BLaER1 (cell line): Measurements from ENCODE around the gene RPL11.
"Not testable (repeated sequence)": the region's sequence is repeated elsewhere in the genome, so short reads cannot be mapped to it uniquely, and the experiment has no call there.

Source experiments
- H3K27ac ChIP-seq: shearing (Covaris generic); formaldehyde crosslinking; 2 replicates; pipeline ENCODE4 v1.8.1; 2022
- H3K27me3 ChIP-seq: shearing (Covaris generic); formaldehyde crosslinking; 2 replicates; pipeline ENCODE4 v1.8.1; 2022
- H3K36me3 ChIP-seq: shearing (Covaris generic); formaldehyde crosslinking; 2 replicates; pipeline ENCODE4 v1.8.1; 2022
- H3K4me1 ChIP-seq: shearing (Covaris generic); formaldehyde crosslinking; 2 replicates; pipeline ENCODE4 v1.8.1; 2022
- H3K4me2 ChIP-seq: shearing (Covaris generic); formaldehyde crosslinking; 2 replicates; pipeline ENCODE4 v1.8.1; 2022
- H3K4me3 ChIP-seq: shearing (Covaris generic); formaldehyde crosslinking; 2 replicates; pipeline ENCODE4 v1.8.1; 2022
- H3K9ac ChIP-seq: shearing (Covaris generic); formaldehyde crosslinking; 2 replicates; pipeline ENCODE4 v1.8.1; 2022
- H3K9me3 ChIP-seq: shearing (Covaris generic); formaldehyde crosslinking; 2 replicates; pipeline ENCODE4 v1.8.1; 2022
- H4K20me1 ChIP-seq: shearing (Covaris generic); formaldehyde crosslinking; 2 replicates; pipeline ENCODE4 v1.8.1; 2022
- Cebpa-rat ChIP-seq: shearing (Covaris generic); IDR thresholded peaks from 2 replicates; pipeline ENCODE4 v1.8.1; 2022

Gene RPL11

GRCh38 chr1:23722652-23723051, 31.0 kb downstream of the RPL11 start:
- peaks cover 15% of the 10 kb centered on the region for H3K36me3 ChIP-seq
- peaks cover 25% of the 10 kb centered on the region for H3K4me1 ChIP-seq
- peaks cover 64% of the 10 kb centered on the region for H4K20me1 ChIP-seq
- H3K9ac ChIP-seq = no peak overlapping the region
- H3K27ac ChIP-seq = no peak overlapping the region
- H3K27me3 ChIP-seq = no peaks in the 10 kb centered on the region
- H3K4me2 ChIP-seq = peak overlapping the region; percentile 34; the same call in 1 of the 2 replicates
- H3K9me3 ChIP-seq = no peaks in the 10 kb centered on the region
- H3K4me3 ChIP-seq = no peak overlapping the region
- TF ChIP-seq Cebpa-rat = no peak

GRCh38 chr1:23726686-23727085, 35.1 kb downstream of the RPL11 start:
- Histone ChIP-seq H3K4me1 (peaks cover 48% of the 10 kb centered on the region), H3K9ac (no peak overlapping the region), H3K4me2 (no peak overlapping the region), H3K4me3 (no peak overlapping the region), H3K36me3 (no peaks in the 10 kb centered on the region), H3K9me3 (no peaks in the 10 kb centered on the region), H4K20me1 (peaks cover 60% of the 10 kb centered on the region), H3K27me3 (no peaks in the 10 kb centered on the region), H3K27ac (no peak overlapping the region)
- no peak for TF ChIP-seq Cebpa-rat

- Histone ChIP-seq H3K9ac (no peak overlapping the region), H3K9me3 (no peaks in the 10 kb centered on the region), H4K20me1 (peaks cover 53% of the 10 kb centered on the region), H3K4me3 (no peak overlapping the region), H3K4me2 (peak overlapping the region; percentile 60), H3K36me3 (no peaks in the 10 kb centered on the region), H3K27ac (no peak overlapping the region), H3K27me3 (no peaks in the 10 kb centered on the region), H3K4me1 (peaks cover 43% of the 10 kb centered on the region)
- no peak for TF ChIP-seq Cebpa-rat
Observed at GRCh38 chr1:23727362-23727811, 35.8 kb downstream of the RPL11 start.

GRCh38 chr1:23732363-23733224, 41.0 kb downstream of the RPL11 start:
- no peak overlapping the region for H3K4me3 ChIP-seq
- H3K4me1 ChIP-seq = peaks cover 23% of the 10 kb centered on the region
- H3K9me3 ChIP-seq = no peaks in the 10 kb centered on the region
- no peak for TF ChIP-seq Cebpa-rat
- no peak overlapping the region for H3K27ac ChIP-seq
- H3K9ac ChIP-seq = no peak overlapping the region
- no peak overlapping the region for H3K4me2 ChIP-seq
- peaks cover 39% of the 10 kb centered on the region for H4K20me1 ChIP-seq
- H3K36me3 ChIP-seq = peaks cover 4% of the 10 kb centered on the region; the same call in 1 of the 2 replicates
- H3K27me3 ChIP-seq = no peaks in the 10 kb centered on the region

- Histone ChIP-seq H3K4me1 (peaks cover 16% of the 10 kb centered on the region), H4K20me1 (peaks cover 32% of the 10 kb centered on the region)
- not testable (repeated sequence) for H3K9ac ChIP-seq, H3K27me3 ChIP-seq, H3K27ac ChIP-seq, H3K9me3 ChIP-seq, H3K36me3 ChIP-seq, H3K4me3 ChIP-seq, H3K4me2 ChIP-seq
Observed at GRCh38 chr1:23733281-23733680, 41.7 kb downstream of the RPL11 start.

GRCh38 chr1:23736437-23737134, 45.0 kb downstream of the RPL11 start:
- no peaks in the 10 kb centered on the region for H3K4me1 ChIP-seq
- TF ChIP-seq Cebpa-rat = no peak
- H3K36me3 ChIP-seq = peaks cover 4% of the 10 kb centered on the region; the same call in 1 of the 2 replicates
- no peak overlapping the region for H3K27ac ChIP-seq
- H3K4me2 ChIP-seq = no peak overlapping the region
- H3K4me3 ChIP-seq = no peak overlapping the region
- H4K20me1 ChIP-seq = peaks cover 6% of the 10 kb centered on the region; the same call in 1 of the 2 replicates
- no peaks in the 10 kb centered on the region for H3K9me3 ChIP-seq
- no peak overlapping the region for H3K9ac ChIP-seq
- no peaks in the 10 kb centered on the region for H3K27me3 ChIP-seq

GRCh38 chr1:23741609-23742008, 50.0 kb downstream of the RPL11 start:
- no peaks in the 10 kb centered on the region for H3K9me3 ChIP-seq
- peaks cover 10% of the 10 kb centered on the region for H3K36me3 ChIP-seq
- H3K4me1 ChIP-seq = peaks cover 29% of the 10 kb centered on the region
- no peak overlapping the region for H3K9ac ChIP-seq
- TF ChIP-seq Cebpa-rat = no peak
- H3K27ac ChIP-seq = no peak overlapping the region
- H3K4me2 ChIP-seq = no peak overlapping the region
- H3K4me3 ChIP-seq = no peak overlapping the region
- peaks cover 34% of the 10 kb centered on the region for H4K20me1 ChIP-seq
- no peaks in the 10 kb centered on the region for H3K27me3 ChIP-seq

GRCh38 chr1:23742670-23743286, 51.2 kb downstream of the RPL11 start:
- Histone ChIP-seq H3K9me3 (no peaks in the 10 kb centered on the region), H3K9ac (peak overlapping the region; percentile 98), H4K20me1 (peaks cover 44% of the 10 kb centered on the region), H3K4me1 (peaks cover 36% of the 10 kb centered on the region), H3K27ac (peak overlapping the region; percentile 96), H3K27me3 (no peaks in the 10 kb centered on the region), H3K4me2 (peak overlapping the region; percentile 98), H3K36me3 (peaks cover 20% of the 10 kb centered on the region), H3K4me3 (peak overlapping the region; percentile 100)
- no peak for TF ChIP-seq Cebpa-rat

- H3K9ac ChIP-seq = peak within 1 kb of the TSS; percentile 98
- H4K20me1 ChIP-seq = peaks cover 52% of the 10 kb centered on the region
- no peaks in the 10 kb centered on the region for H3K9me3 ChIP-seq
- peaks cover 28% of the 10 kb centered on the region for H3K36me3 ChIP-seq
- peak within 1 kb of the TSS; percentile 96 for H3K27ac ChIP-seq
- peak within 1 kb of the TSS; percentile 100 for H3K4me3 ChIP-seq
- H3K4me2 ChIP-seq = peak within 1 kb of the TSS; percentile 98
- no peak for TF ChIP-seq Cebpa-rat
- H3K27me3 ChIP-seq = no peaks in the 10 kb centered on the region
- H3K4me1 ChIP-seq = peaks cover 43% of the 10 kb centered on the region
Observed at GRCh38 chr1:23743287-23744152, 51.9 kb downstream of the RPL11 start, which contains the start of gene ELOA. TSS of gene ELOA (plus strand) at chr1:23743471. CDS start at chr1:23743504, 33 bp downstream.
